ENCODE data around the gene SH3D19. TPM values are rescaled to one million over a fixed set of nuclear protein-coding genes. Genes with fewer than 3 reads are reported as not detected.
A peak's percentile ranks its signal among the peaks of the same experiment; 100 is the strongest.

The SH3D19 gene
- total RNA-seq, 1 donor, result 46.6 TPM

DNA sequence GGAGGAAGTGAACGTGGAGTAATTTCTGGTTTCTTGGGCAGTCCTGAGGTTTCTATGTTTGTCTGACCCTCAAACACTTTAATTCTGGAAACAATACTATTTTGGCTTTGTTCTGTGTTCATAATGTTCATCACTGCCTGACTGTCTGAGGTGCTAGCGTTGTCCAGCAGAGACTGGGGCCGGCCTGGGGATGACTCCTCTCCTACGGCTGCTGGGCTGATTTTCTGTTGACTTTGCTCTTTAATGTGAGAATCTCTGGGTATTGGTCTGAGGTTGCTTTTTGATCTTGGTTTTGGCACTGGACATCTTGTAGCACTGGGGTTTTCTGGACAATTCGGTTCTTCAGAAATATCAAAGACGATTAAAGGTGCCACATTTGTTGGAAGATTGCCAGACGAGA, 150.2 kb downstream of the SH3D19 start:
- peak; percentile 22 for DNase-seq (ENCODE audit: low read depth)
- TF ChIP-seq, protein P1, sequence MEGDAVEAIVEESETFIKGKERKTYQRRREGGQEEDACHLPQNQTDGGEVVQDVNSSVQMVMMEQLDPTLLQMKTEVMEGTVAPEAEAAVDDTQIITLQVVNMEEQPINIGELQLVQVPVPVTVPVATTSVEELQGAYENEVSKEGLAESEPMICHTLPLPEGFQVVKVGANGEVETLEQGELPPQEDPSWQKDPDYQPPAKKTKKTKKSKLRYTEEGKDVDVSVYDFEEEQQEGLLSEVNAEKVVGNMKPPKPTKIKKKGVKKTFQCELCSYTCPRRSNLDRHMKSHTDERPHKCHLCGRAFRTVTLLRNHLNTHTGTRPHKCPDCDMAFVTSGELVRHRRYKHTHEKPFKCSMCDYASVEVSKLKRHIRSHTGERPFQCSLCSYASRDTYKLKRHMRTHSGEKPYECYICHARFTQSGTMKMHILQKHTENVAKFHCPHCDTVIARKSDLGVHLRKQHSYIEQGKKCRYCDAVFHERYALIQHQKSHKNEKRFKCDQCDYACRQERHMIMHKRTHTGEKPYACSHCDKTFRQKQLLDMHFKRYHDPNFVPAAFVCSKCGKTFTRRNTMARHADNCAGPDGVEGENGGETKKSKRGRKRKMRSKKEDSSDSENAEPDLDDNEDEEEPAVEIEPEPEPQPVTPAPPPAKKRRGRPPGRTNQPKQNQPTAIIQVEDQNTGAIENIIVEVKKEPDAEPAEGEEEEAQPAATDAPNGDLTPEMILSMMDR (IDR thresholded peaks at IDR 0.05; ENCODE audit: insufficient read depth, low read depth, low read length), result no peak
- H3K4me3 ChIP-seq (ENCODE audit: low read depth, low read length), result no peak overlapping the region

DNA sequence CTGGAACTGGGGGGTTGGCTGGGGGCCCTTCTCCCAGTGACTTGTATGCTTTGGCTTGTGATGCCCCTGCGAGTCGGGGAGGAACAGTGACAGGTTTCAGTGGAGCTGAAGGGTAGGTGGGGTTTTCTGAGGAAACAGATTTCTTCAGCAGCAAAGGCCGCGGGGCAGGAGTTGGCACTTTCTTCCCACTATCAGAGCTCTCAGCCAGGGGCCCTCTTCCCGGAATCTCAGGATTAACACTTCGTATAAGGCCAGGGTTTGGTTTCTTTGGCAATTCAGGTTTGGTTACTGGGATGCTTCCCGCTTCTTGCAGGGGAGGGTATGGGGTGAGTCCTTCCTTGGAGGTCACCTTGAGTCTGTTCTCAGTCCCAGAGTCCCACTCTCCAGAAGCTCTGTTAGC, 150.6 kb downstream of the SH3D19 start:
- no peak overlapping the region for H3K4me3 ChIP-seq (ENCODE audit: low read depth, low read length)
- TF ChIP-seq, protein P1 (IDR thresholded peaks at IDR 0.05; ENCODE audit: insufficient read depth, low read depth, low read length), result no peak
- no peak for DNase-seq (ENCODE audit: low read depth)

DNA sequence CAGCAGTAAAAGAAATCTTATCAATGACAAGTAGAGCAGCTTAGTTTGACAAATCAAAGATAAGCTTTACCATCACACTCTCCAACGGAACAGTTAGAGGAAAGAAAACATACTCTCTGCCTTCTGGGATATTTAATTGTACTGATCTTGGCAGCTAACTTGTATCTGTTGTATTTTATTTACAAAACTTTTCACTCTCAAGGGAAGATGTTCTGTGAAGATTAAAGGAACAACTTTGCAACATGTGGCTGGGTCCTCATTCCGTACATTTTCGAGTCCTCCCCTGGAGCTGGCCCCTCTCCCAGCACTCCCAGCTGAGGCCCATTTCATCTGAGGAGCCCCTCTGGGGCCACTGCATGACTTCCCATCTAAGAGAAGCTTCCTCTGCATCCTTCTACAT, 151.5 kb downstream of the SH3D19 start:
- no peak overlapping the region for H3K4me3 ChIP-seq (ENCODE audit: low read depth, low read length)
- peak; percentile 91 for DNase-seq (ENCODE audit: low read depth)
- TF ChIP-seq, protein P1 (IDR thresholded peaks at IDR 0.05; ENCODE audit: insufficient read depth, low read depth, low read length), result no peak

DNA sequence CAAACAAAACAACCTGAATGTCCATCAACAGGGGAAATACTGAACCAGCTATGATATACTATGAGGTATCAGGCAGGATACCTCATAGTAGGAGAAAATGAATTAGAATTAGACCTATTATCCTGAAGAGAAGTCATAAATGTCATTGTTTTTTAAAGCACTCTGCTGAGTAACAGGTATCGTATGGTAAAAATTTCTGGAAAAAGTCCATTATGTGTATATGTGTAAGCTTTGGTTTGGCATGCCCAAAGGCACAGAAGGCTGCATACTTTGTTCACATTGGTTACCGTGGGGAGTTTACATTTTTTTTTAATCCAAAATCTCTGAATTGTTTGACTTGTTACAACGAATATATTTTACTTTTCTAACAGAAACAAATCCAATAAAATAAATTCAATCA, 155.5 kb downstream of the SH3D19 start:
- TF ChIP-seq, protein P1 (IDR thresholded peaks at IDR 0.05; ENCODE audit: insufficient read depth, low read depth, low read length), result no peak
- peak; percentile 43 for DNase-seq (ENCODE audit: low read depth)
- H3K4me3 ChIP-seq (ENCODE audit: low read depth, low read length), result peak overlapping the region; percentile 7

DNA sequence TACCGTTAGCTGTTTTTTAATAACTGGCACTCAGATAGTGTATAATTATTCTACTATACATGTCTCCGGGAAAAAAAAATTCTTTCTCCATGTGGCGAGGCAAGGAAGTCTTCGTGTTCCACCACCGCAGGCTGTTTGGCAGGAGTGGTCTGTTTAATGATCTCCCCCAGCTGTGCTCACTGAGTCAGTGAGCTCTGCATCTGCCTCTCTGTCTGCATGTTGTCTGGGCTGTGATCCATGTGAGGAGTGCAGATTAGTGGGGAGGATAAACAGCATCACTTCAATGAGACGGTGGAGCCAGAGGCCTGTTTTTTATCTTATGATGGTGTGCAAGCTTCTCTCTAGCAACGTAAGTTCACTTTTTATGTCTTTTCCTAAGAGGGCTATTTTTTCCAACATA, 156.2 kb downstream of the SH3D19 start:
- TF ChIP-seq, protein P1 (IDR thresholded peaks at IDR 0.05; ENCODE audit: insufficient read depth, low read depth, low read length), result no peak

DNA sequence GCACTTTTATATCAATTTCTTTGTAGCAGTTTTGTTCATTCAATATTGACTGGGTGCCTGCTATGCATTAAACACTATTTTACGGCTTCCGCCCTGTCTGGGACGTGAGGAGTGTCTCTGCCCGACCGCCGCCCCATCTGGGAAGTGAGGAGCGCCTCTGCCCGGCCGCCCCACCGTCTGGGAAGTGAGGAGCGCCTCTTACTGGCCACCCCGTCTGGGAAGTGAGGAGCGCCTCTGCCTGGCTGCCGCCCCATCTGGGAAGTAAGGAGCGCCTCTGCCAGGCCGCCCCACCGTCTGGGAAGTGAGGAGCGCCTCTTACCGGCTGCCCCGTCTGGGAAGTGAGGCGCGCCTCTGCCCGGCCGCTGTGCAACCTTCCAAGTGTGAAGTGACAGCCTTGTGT, 157.8 kb downstream of the SH3D19 start:
- TF ChIP-seq, protein P1 (IDR thresholded peaks at IDR 0.05; ENCODE audit: insufficient read depth, low read depth, low read length), result no peak
- no peak for DNase-seq (ENCODE audit: low read depth)
- H3K4me3 ChIP-seq (ENCODE audit: low read depth, low read length), result no peak overlapping the region

More for the DNA sequence above, 156.2 kb downstream of the SH3D19 start:
- DNase-seq (ENCODE audit: low read depth), result peak; percentile 98
- peak overlapping the region; percentile 7 for H3K4me3 ChIP-seq (ENCODE audit: low read depth, low read length)

DNA sequence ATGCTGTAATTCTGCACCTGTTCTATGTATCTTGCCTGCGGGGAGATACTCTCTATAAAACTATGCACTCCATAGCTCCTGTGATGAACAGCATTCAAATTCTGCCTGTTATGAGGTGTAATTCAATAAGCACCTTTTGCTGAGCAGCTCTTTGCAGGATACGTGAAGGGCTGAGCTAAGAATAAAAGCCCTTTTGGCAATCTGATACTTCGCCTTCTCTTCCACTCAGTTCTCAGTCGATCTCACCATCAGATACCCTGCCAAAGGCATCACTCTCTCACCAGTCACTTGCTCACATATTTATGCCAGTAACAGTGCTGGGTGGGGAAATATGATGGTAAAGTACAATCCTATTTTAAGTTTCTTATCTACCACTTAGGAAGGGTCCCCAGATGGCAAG, 158.8 kb downstream of the SH3D19 start:
- H3K4me3 ChIP-seq (ENCODE audit: low read depth, low read length), result no peak overlapping the region
- TF ChIP-seq, protein P1 (IDR thresholded peaks at IDR 0.05; ENCODE audit: insufficient read depth, low read depth, low read length), result no peak
- no peak for DNase-seq (ENCODE audit: low read depth)

Data from fibroblast of villous mesenchyme (primary cell).